Endothelial cell of umbilical vein (primary cell): ENCODE results near the gene CACNA1E. TPM values are rescaled to one million over a fixed set of nuclear protein-coding genes. Genes with fewer than 3 reads are reported as not detected.

Experiments used
- BruUV-seq: library from RNA; stranded (reverse); fragments of 400-500 nt; replicated peaks from 2 replicates; lab custom pipeline; 2021; lab: Mats Ljungman, UMichigan
- CTCF ChIA-PET: fragments of 300-600, 350-600 bp; sonication (Branson Sonifier 250); formaldehyde crosslinking; loops from one replicate; lab custom pipeline; 2021; ENCODE audit warnings: antibody characterized with exemption, inconsistent platforms; lab: Charles Lee
- POLR2A ChIA-PET: fragments of 300-600, 350-600 bp; sonication (Branson Sonifier 250); formaldehyde crosslinking; loops from one replicate; lab custom pipeline; 2021; ENCODE audit warnings: antibody characterized with exemption, inconsistent platforms; lab: Charles Lee
- DNase-seq: peaks from one replicate; pipeline ENCODE4 v3.0.0-alpha.2; 2011; ENCODE audit warnings: low read depth, low spot score
- FAIRE-seq: peaks from 2 replicates; lab custom pipeline; 2011; peaks lifted over from hg19 to GRCh38; lab: Jason Lieb, UNC
- H2AFZ ChIP-seq: 2 replicates; pipeline ENCODE4 v1.6.0; 2012; ENCODE audit warnings: low read depth, low read length, control low read depth, inconsistent platforms
- H3K27ac ChIP-seq: 2 replicates; pipeline ENCODE4 v1.5.1; 2011; ENCODE audit warnings: low read depth, mild to moderate bottlenecking, control low read depth, low read length, moderate library complexity; ENCODE audit not compliant: insufficient read depth
- H3K27me3 ChIP-seq, 2 experiments: 2 replicates each; pipeline versions ENCODE4 v1.6.0 to v1.6.1; 2011; ENCODE audit warnings: low read length in 2 of 2, mixed read lengths in 1 of 2; ENCODE audit not compliant: control insufficient read depth in 2 of 2, insufficient read depth in 2 of 2
- H3K36me3 ChIP-seq, 2 experiments: 2 replicates in 1 of 2; 3 replicates in 1 of 2; pipeline ENCODE4 v1.5.1; 2011; ENCODE audit warnings: low read length in 2 of 2, mild to moderate bottlenecking in 1 of 2, moderate library complexity in 1 of 2; ENCODE audit not compliant: control insufficient read depth in 2 of 2, insufficient read depth in 2 of 2; ENCODE audit errors: extremely low read depth in 1 of 2
- H3K4me1 ChIP-seq: 3 replicates; pipeline ENCODE4 v1.5.1; 2011; ENCODE audit warnings: mild to moderate bottlenecking, low read length; ENCODE audit not compliant: control insufficient read depth, insufficient read depth; ENCODE audit errors: extremely low read depth
- H3K4me2 ChIP-seq: 2 replicates; pipeline ENCODE4 v1.6.1; 2011; ENCODE audit warnings: low read length, control low read depth, mixed read lengths; ENCODE audit not compliant: insufficient read depth
- H3K4me3 ChIP-seq, 3 experiments: fragments of 200-600 bp in 1 of 3; sonication (generic), shearing (Covaris generic) in 1 of 3; replicated peaks in 1 of 3; 2 replicates each; pipeline ENCODE4 v1.5.1; 2011 to 2016; ENCODE audit warnings: control low read depth in 3 of 3, low read length in 3 of 3, mild to moderate bottlenecking in 2 of 3, inconsistent platforms in 1 of 3, low read depth in 1 of 3, moderate library complexity in 1 of 3; ENCODE audit not compliant: insufficient read depth in 1 of 3
- H3K79me2 ChIP-seq: 2 replicates; pipeline ENCODE4 v1.6.0; 2012; ENCODE audit warnings: low read length, inconsistent platforms; ENCODE audit not compliant: control insufficient read depth, insufficient read depth
- H3K9ac ChIP-seq: replicated peaks from 2 replicates; pipeline ENCODE3; 2011; ENCODE audit warnings: low read length, control low read depth; ENCODE audit not compliant: insufficient read depth; ENCODE audit errors: extremely low read depth
- H3K9me1 ChIP-seq: replicated peaks from 3 replicates; pipeline ENCODE4 v1.6.0; 2011; ENCODE audit warnings: mild to moderate bottlenecking, low read length; ENCODE audit not compliant: control insufficient read depth, insufficient read depth; ENCODE audit errors: extremely low read depth
- H3K9me3 ChIP-seq: replicated peaks from 2 replicates; pipeline ENCODE4 v1.5.1; 2012; ENCODE audit warnings: low read length, inconsistent platforms; ENCODE audit not compliant: control insufficient read depth, insufficient read depth
- H4K20me1 ChIP-seq: replicated peaks from 2 replicates; pipeline ENCODE3; 2011; ENCODE audit warnings: mild to moderate bottlenecking, low read length; ENCODE audit not compliant: control insufficient read depth, insufficient read depth; ENCODE audit errors: extremely low read depth
- EZH2 ChIP-seq: IDR thresholded peaks from 2 replicates; pipeline ENCODE4 v1.6.1; 2012; ENCODE audit warnings: borderline replicate concordance, low read depth, mild to moderate bottlenecking, moderate library complexity, low read length, inconsistent platforms; ENCODE audit not compliant: severe bottlenecking
- FOS ChIP-seq: IDR thresholded peaks from 2 replicates; pipeline ENCODE4 v1.6.1; 2011; ENCODE audit warnings: mild to moderate bottlenecking, low read length, moderate library complexity, borderline replicate concordance; ENCODE audit not compliant: insufficient read depth
- GATA2 ChIP-seq: IDR thresholded peaks from 2 replicates; pipeline ENCODE4 v1.7.0; 2011; ENCODE audit warnings: low read depth, mild to moderate bottlenecking, moderate library complexity, mixed read lengths, low read length; ENCODE audit not compliant: insufficient read length, insufficient read depth
- JUN ChIP-seq: IDR thresholded peaks from 2 replicates; pipeline ENCODE4 v1.6.1; 2011; ENCODE audit warnings: borderline replicate concordance, low read depth; ENCODE audit not compliant: insufficient read length, insufficient read depth
- MYC ChIP-seq: IDR thresholded peaks from one replicate; pipeline ENCODE4 v1.6.1; 2011; ENCODE audit warnings: mild to moderate bottlenecking, low read depth, low read length
- POLR2A ChIP-seq: IDR thresholded peaks from 2 replicates; pipeline ENCODE4 v1.6.1; 2012; ENCODE audit warnings: low read depth, mild to moderate bottlenecking, control low read depth, low read length
- POLR2AphosphoS5 ChIP-seq: IDR thresholded peaks from 2 replicates; pipeline ENCODE4 v1.6.1; 2012; ENCODE audit warnings: low read depth, mild to moderate bottlenecking, control low read depth, low read length, moderate library complexity; ENCODE audit not compliant: insufficient read depth
- dilution Hi-C: fragments of 300-500 bp; cut with MboI; formaldehyde crosslinking; loops from one replicate; pipeline ENCODE4 v1.15.0; 2019; ENCODE audit warnings: low sequenced_read_pairs; ENCODE audit not compliant: extremely low pct_ligation_motif_present
- intact Hi-C: fragments of 100-400 bp; cut with micrococcal nuclease; formaldehyde crosslinking; loops from one replicate; pipeline ENCODE4 v1.10.0; 2022
- polyA plus RNA-seq, 4 experiments: library from polyadenylated mRNA; depleted of rRNA in 3 of 4; stranded (reverse) in 3 of 4; unstranded in 1 of 4; fragments of >200 nt; gene quantifications; 2 replicates each; pipeline versions ENCODE4 v1.2.1 to v1.2.3, GENCODE V29; 2011 to 2012; ENCODE audit warnings: missing spikeins in 1 of 4
- total RNA-seq: library from RNA; stranded (reverse); gene quantifications from 2 replicates; pipeline ENCODE4 v1.2.3, GENCODE V29; 2021
- TF ChIP-seq, protein P1 (sequence below), 2 donors: IDR thresholded peaks; 1 replicate in 1 of 2; 2 replicates in 1 of 2; pipeline ENCODE4 v1.5.1; 2011; ENCODE audit warnings: low read length in 2 of 2, mild to moderate bottlenecking in 2 of 2, moderate library complexity in 2 of 2, control low read depth in 1 of 2, inconsistent platforms in 1 of 2, low read depth in 1 of 2; ENCODE audit not compliant: insufficient read depth in 1 of 2; ENCODE audit errors: extremely low read depth in 1 of 2
- TF ChIP-seq, protein P2 (sequence below): IDR thresholded peaks from 2 replicates; pipeline ENCODE4 v1.6.1; 2011; ENCODE audit not compliant: insufficient read depth, insufficient read length

The CACNA1E gene
- total and polyA plus RNA-seq, 2 donors (not counting 3 experiments of a cell fraction or from before 2014, with no cell fraction given): not detected

DNA sequence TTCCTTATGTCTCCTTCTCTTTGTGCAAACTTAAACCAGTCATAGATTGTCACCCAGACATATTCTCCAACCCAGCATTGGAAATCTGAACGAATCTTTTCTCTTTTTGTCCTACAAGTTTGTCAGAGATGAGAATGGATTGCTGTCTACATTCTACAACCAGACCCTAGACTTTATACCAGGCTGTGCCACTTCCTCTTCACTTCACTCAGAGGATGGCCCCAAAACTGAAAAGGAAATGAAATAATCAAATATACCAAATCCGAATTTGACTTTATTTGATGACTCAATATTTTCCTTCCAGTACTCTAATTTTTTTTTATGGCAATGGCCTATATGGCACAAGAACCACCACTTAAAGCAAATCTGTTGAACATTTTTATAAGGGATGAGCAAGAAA lies 321.7 kb downstream of the CACNA1E start:
- CTCF ChIA-PET: no interaction called here
- dilution Hi-C loops: no loop called here
- FAIRE-seq: no peak

More for the DNA sequence above, 321.7 kb downstream of the CACNA1E start:
- H3K27me3 ChIP-seq: no peaks in the 10 kb centered on the region
- no peak overlapping the region for H3K4me2 ChIP-seq
- no peaks in the 10 kb centered on the region for H3K4me1 ChIP-seq
- no peak overlapping the region for H3K4me3 ChIP-seq
- TF ChIP-seq JUN: no peak
- TF ChIP-seq, protein P1, sequence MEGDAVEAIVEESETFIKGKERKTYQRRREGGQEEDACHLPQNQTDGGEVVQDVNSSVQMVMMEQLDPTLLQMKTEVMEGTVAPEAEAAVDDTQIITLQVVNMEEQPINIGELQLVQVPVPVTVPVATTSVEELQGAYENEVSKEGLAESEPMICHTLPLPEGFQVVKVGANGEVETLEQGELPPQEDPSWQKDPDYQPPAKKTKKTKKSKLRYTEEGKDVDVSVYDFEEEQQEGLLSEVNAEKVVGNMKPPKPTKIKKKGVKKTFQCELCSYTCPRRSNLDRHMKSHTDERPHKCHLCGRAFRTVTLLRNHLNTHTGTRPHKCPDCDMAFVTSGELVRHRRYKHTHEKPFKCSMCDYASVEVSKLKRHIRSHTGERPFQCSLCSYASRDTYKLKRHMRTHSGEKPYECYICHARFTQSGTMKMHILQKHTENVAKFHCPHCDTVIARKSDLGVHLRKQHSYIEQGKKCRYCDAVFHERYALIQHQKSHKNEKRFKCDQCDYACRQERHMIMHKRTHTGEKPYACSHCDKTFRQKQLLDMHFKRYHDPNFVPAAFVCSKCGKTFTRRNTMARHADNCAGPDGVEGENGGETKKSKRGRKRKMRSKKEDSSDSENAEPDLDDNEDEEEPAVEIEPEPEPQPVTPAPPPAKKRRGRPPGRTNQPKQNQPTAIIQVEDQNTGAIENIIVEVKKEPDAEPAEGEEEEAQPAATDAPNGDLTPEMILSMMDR (IDR thresholded peaks at IDR 0.05; ENCODE audit: extremely low read depth in 1 of 2, insufficient read depth in 1 of 2, low read depth in 1 of 2, low read length in 2 of 2): no peak
- TF ChIP-seq FOS: no peak
- TF ChIP-seq, protein P2, sequence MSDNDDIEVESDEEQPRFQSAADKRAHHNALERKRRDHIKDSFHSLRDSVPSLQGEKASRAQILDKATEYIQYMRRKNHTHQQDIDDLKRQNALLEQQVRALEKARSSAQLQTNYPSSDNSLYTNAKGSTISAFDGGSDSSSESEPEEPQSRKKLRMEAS: no peak
- TF ChIP-seq POLR2AphosphoS5: no peak
- no peak for TF ChIP-seq GATA2
- TF ChIP-seq EZH2: no peak
- TF ChIP-seq POLR2A: no peak
- no peak for TF ChIP-seq MYC
- intact Hi-C loops: no loop called here
- no peak overlapping the region for H3K27ac ChIP-seq
- POLR2A ChIA-PET: no interaction called here
- peaks cover 3% of the 10 kb centered on the region for H3K9me3 ChIP-seq
- no peaks in the 10 kb centered on the region for H3K79me2 ChIP-seq
- no peaks in the 10 kb centered on the region for H3K9me1 ChIP-seq
- no peak overlapping the region for H2AFZ ChIP-seq
- no peak for DNase-seq
- BruUV-seq: no TSS peak
- H3K36me3 ChIP-seq: no peaks in the 10 kb centered on the region
- no peaks in the 10 kb centered on the region for H4K20me1 ChIP-seq
- no peak overlapping the region for H3K9ac ChIP-seq
